Measurements from ENCODE around the gene CNPY1.

DNA sequence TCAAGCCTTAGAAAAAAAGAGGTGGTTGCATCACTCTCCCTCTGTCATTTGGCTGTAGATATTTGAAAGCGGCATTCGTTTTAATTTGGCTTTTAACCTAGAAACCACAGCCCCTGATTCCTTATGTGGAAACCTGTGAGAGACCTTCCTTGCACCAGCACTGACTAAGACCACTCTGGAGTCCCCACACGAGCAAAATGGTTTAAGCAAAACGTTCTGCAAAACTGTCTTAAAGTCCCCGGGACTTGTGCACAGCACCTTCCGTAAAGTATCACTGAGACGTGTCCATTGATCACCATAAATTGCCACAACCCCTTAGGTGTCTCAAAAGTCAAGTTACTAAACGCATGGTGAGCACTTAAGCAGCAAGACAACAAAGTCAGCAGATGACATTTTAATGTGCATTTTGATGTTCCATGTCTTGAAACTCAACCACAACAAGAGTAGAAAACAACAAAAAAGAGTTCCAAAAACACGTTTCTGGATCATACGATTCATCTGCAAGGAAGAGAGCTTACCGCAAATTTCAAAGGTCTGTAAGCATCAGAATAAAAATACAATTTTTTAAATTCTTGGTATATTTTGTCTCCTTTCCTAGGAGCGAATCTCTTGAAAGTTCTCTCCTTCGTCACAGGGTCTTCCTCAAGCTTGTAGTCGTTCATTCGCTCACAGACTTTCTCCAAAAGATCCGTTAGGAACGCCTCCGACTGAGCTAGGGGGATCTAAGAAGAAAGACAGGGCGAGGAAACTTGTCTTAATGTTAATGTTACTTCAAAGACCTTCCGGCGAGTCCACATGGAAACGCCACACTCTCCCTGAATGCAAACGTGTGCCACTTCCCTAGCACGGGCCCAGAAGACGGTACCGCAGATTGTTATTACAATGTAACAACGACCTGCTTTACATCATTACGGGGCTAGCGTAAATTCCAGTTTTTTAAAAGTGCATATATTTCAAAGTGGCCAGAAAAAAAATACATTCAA lies 37.7 kb downstream of the CNPY1 start:
- TF ChIP-seq, protein P1, sequence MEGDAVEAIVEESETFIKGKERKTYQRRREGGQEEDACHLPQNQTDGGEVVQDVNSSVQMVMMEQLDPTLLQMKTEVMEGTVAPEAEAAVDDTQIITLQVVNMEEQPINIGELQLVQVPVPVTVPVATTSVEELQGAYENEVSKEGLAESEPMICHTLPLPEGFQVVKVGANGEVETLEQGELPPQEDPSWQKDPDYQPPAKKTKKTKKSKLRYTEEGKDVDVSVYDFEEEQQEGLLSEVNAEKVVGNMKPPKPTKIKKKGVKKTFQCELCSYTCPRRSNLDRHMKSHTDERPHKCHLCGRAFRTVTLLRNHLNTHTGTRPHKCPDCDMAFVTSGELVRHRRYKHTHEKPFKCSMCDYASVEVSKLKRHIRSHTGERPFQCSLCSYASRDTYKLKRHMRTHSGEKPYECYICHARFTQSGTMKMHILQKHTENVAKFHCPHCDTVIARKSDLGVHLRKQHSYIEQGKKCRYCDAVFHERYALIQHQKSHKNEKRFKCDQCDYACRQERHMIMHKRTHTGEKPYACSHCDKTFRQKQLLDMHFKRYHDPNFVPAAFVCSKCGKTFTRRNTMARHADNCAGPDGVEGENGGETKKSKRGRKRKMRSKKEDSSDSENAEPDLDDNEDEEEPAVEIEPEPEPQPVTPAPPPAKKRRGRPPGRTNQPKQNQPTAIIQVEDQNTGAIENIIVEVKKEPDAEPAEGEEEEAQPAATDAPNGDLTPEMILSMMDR (IDR thresholded peaks at IDR 0.05): no peak
- TF ChIP-seq POLR2A (IDR thresholded peaks at IDR 0.05) (no peak), POLR2AphosphoS5 (IDR thresholded peaks at IDR 0.05) (no peak)

All from suprapubic skin (tissue), 4 donors.